Stimulated activated CD4-positive, alpha-beta T cell treated with anti-CD3 and anti-CD28 coated beads, Interleukin-4, amount 100 ng/mL, for 48 hours (primary cell): ENCODE measurements around the gene YRDC.

Source experiments
- DNase-seq, 2 donors: peaks; one replicate each; pipeline ENCODE4 v3.0.0-alpha.2; 2020; ENCODE audit warnings: low read depth in 2 of 2

The YRDC gene

GRCh38 chr1:37807555-37808368 lies at the start of gene YRDC, which contains the start of gene C1orf122:
Gene YRDC (minus strand): TSS chr1:37808208. CDS start chr1:37808180, 28 bp downstream.
Gene C1orf122 (plus strand): TSS chr1:37807790. CDS start chr1:37808405, 615 bp downstream.
- DNase-seq, result peak; percentile 88 to 93

- no peak for DNase-seq
Observed at GRCh38 chr1:37854406-37854805, 46.4 kb upstream of the YRDC start.

GRCh38 chr1:37853157-37853556 lies 45.1 kb upstream of the YRDC start:
- DNase-seq, result no peak

GRCh38 chr1:37851782-37852210 lies 43.8 kb upstream of the YRDC start:
- no peak for DNase-seq

- DNase-seq, result no peak
Observed at GRCh38 chr1:37851262-37851661, 43.3 kb upstream of the YRDC start.

GRCh38 chr1:37850352-37850955 lies 42.4 kb upstream of the YRDC start:
- DNase-seq, result no peak

GRCh38 chr1:37849480-37849879 lies 41.5 kb upstream of the YRDC start:
- no peak for DNase-seq

- DNase-seq, result no peak
Observed at GRCh38 chr1:37846647-37847339, 38.8 kb upstream of the YRDC start.

- DNase-seq, result no peak
Observed at GRCh38 chr1:37845786-37846185, 37.8 kb upstream of the YRDC start.

- DNase-seq, result no peak
Observed at GRCh38 chr1:37845049-37845646, 37.1 kb upstream of the YRDC start.

GRCh38 chr1:37844536-37844935 lies 36.5 kb upstream of the YRDC start:
- no peak for DNase-seq

GRCh38 chr1:37841652-37842051 lies 33.6 kb upstream of the YRDC start:
- DNase-seq, result no peak

GRCh38 chr1:37840711-37841110 lies 32.7 kb upstream of the YRDC start:
- no peak for DNase-seq

- no peak for DNase-seq
Observed at GRCh38 chr1:37839676-37840075, 31.7 kb upstream of the YRDC start.

GRCh38 chr1:37836788-37837187 lies 28.8 kb upstream of the YRDC start:
- no peak for DNase-seq

GRCh38 chr1:37831809-37832208 lies 23.8 kb upstream of the YRDC start:
- DNase-seq, result no peak

GRCh38 chr1:37831109-37831508 lies 23.1 kb upstream of the YRDC start:
- DNase-seq, result no peak

- DNase-seq, result no peak
Observed at GRCh38 chr1:37828410-37829074, 20.5 kb upstream of the YRDC start.

- no peak for DNase-seq
Observed at GRCh38 chr1:37825506-37825905, 17.5 kb upstream of the YRDC start.

- no peak for DNase-seq
Observed at GRCh38 chr1:37824001-37824400, 16.0 kb upstream of the YRDC start.

GRCh38 chr1:37822906-37823815 lies 15.2 kb upstream of the YRDC start:
- DNase-seq, result no peak
